ENCODE data around the gene STKLD1. TPM values are rescaled to one million over a fixed set of nuclear protein-coding genes. Genes with fewer than 3 reads are reported as not detected.

STKLD1 gene
- total RNA-seq, 1 experiment from 2014 or later = 3.1 TPM

GRCh38 chr9:133356391-133357091 lies 19.6 kb upstream of the STKLD1 start, which contains the start of the genes SURF1 and SURF2:
Gene SURF1 (minus strand): TSS chr9:133356487. CDS start chr9:133356453, 34 bp downstream.
Gene SURF2 (plus strand): TSS chr9:133356550. CDS start chr9:133356593, 43 bp downstream.
- peak within 1 kb of the TSS; percentile 98 for H3K4me2 ChIP-seq
- no TSS peak for BruUV-seq (replicated peaks)
- peak; percentile 73 to 90 for DNase-seq
- peak within 1 kb of the TSS; percentile 88 for H3K4me3 ChIP-seq
- H3K9me2 ChIP-seq (ENCODE audit: insufficient read depth) = no peaks in the 10 kb centered on the region
- no peaks in the 10 kb centered on the region for H3K9me3 ChIP-seq (ENCODE audit: insufficient read depth, low read depth)
- POLR2A ChIA-PET (ENCODE audit: unreplicated experiment) = interaction anchor here (0.6 to 0.9 kb wide), 6 partner anchors 20 to 949 kb away, joined by 3 to 22 read pairs (median 5); partner anchors contain the start of gene SURF6
- CTCF ChIA-PET = interaction anchor here (0.7 to 1.2 kb wide), 2 partner anchors 14 to 129 kb away, joined by 3 to 9 read pairs; no protein-coding TSS in a partner anchor
- H3K27ac ChIP-seq = 0 out of 2 replicates have a peak within 1 kb of the TSS, but pooled peaks have one; percentile 16
- peak within 1 kb of the TSS; percentile 81 for H2AFZ ChIP-seq
- peaks cover 24% of the 10 kb centered on the region for H3K79me2 ChIP-seq (ENCODE audit: low read depth)
- H3K27me3 ChIP-seq (ENCODE audit: insufficient read depth, low read depth) = no peaks in the 10 kb centered on the region
- H3K4me1 ChIP-seq (replicated peaks; ENCODE audit: insufficient read depth) = peaks cover 16% of the 10 kb centered on the region
- H4K20me1 ChIP-seq (ENCODE audit: insufficient read depth) = peaks cover 31% of the 10 kb centered on the region
- no peak for TF ChIP-seq EZH2 (IDR thresholded peaks at IDR 0.05; ENCODE audit: low read depth)
- no peak for TF ChIP-seq CTCF (conservative IDR thresholded peaks at IDR 0.05)
- H3F3A ChIP-seq (ENCODE audit: insufficient read depth, low read depth) = peaks cover 50% of the 10 kb centered on the region
- intact Hi-C loops (cut with micrococcal nuclease; ENCODE audit: unreplicated experiment) = loop anchor here (2.0 to 5.0 kb wide), 3 partner anchors 18 to 131 kb away; no protein-coding TSS in a partner anchor
- H3K36me3 ChIP-seq (ENCODE audit: low read depth) = peaks cover 11% of the 10 kb centered on the region; the same call in 1 of the 2 replicates

- no peaks in the 10 kb centered on the region for H3K9me3 ChIP-seq (ENCODE audit: insufficient read depth, low read depth)
- peaks cover 16% of the 10 kb centered on the region for H3K4me1 ChIP-seq (replicated peaks; ENCODE audit: insufficient read depth)
- no peak overlapping the region for H2AFZ ChIP-seq
- BruUV-seq (replicated peaks) = no TSS peak
- peaks cover 30% of the 10 kb centered on the region for H4K20me1 ChIP-seq (ENCODE audit: insufficient read depth)
- no peak overlapping the region for H3K27ac ChIP-seq
- H3K9me2 ChIP-seq (ENCODE audit: insufficient read depth) = no peaks in the 10 kb centered on the region
- POLR2A ChIA-PET (ENCODE audit: unreplicated experiment) = no interaction called here
- H3K4me3 ChIP-seq = peak overlapping the region; percentile 88; the same call in 1 of the 2 replicates
- intact Hi-C loops (cut with micrococcal nuclease; ENCODE audit: unreplicated experiment) = loop anchor here (2.0 to 5.0 kb wide), 3 partner anchors 17 to 130 kb away; no protein-coding TSS in a partner anchor
- H3K36me3 ChIP-seq (ENCODE audit: low read depth) = 0 out of 2 replicates have a peak, but pooled peaks cover 7% of the 10 kb centered on the region
- TF ChIP-seq CTCF (conservative IDR thresholded peaks at IDR 0.05) = no peak
- no peak for TF ChIP-seq EZH2 (IDR thresholded peaks at IDR 0.05; ENCODE audit: low read depth)
- DNase-seq = no peak
- H3K79me2 ChIP-seq (ENCODE audit: low read depth) = peaks cover 24% of the 10 kb centered on the region
- H3F3A ChIP-seq (ENCODE audit: insufficient read depth, low read depth) = peaks cover 49% of the 10 kb centered on the region
- no peaks in the 10 kb centered on the region for H3K27me3 ChIP-seq (ENCODE audit: insufficient read depth, low read depth)
- CTCF ChIA-PET = interaction anchor here (0.7 kb wide), 1 partner anchor 91 kb away, joined by 4 read pairs; no protein-coding TSS in a partner anchor
- H3K4me2 ChIP-seq = peak overlapping the region; percentile 98
Measured at GRCh38 chr9:133357656-133358055, 18.5 kb upstream of the STKLD1 start.

- no peaks in the 10 kb centered on the region for H3K9me3 ChIP-seq (ENCODE audit: insufficient read depth, low read depth)
- H3K4me2 ChIP-seq = no peak overlapping the region
- no peak for DNase-seq
- peak; percentile 41; the same call in 1 of the 2 replicates for TF ChIP-seq CTCF (conservative IDR thresholded peaks at IDR 0.05)
- TF ChIP-seq EZH2 (IDR thresholded peaks at IDR 0.05; ENCODE audit: low read depth) = no peak
- H3K4me1 ChIP-seq (replicated peaks; ENCODE audit: insufficient read depth) = peaks cover 16% of the 10 kb centered on the region
- no peak overlapping the region for H3K27ac ChIP-seq
- H3K9me2 ChIP-seq (ENCODE audit: insufficient read depth) = no peaks in the 10 kb centered on the region
- H3K4me3 ChIP-seq = no peak overlapping the region
- CTCF ChIA-PET = no interaction called here
- intact Hi-C loops (cut with micrococcal nuclease; ENCODE audit: unreplicated experiment) = loop anchor here (5.0 kb wide), 1 partner anchor 128 kb away; no protein-coding TSS in a partner anchor
- H4K20me1 ChIP-seq (ENCODE audit: insufficient read depth) = peaks cover 46% of the 10 kb centered on the region
- peaks cover 24% of the 10 kb centered on the region for H3K79me2 ChIP-seq (ENCODE audit: low read depth)
- no TSS peak for BruUV-seq (replicated peaks)
- H3K36me3 ChIP-seq (ENCODE audit: low read depth) = peaks cover 21% of the 10 kb centered on the region
- POLR2A ChIA-PET (ENCODE audit: unreplicated experiment) = no interaction called here
- H3F3A ChIP-seq (ENCODE audit: insufficient read depth, low read depth) = peaks cover 41% of the 10 kb centered on the region
- no peak overlapping the region for H2AFZ ChIP-seq
- no peaks in the 10 kb centered on the region for H3K27me3 ChIP-seq (ENCODE audit: insufficient read depth, low read depth)
Measured at GRCh38 chr9:133359399-133360175, 16.6 kb upstream of the STKLD1 start.

Measured in PC-9 (cell line).